Sigmoid colon (tissue), 7 donors: ENCODE results near the gene RAPGEF3. TPM values are rescaled to one million over a fixed set of nuclear protein-coding genes. Genes with fewer than 3 reads are reported as not detected.

Experiments used
- DNase-seq: peaks from one replicate; pipeline ENCODE4 v3.0.0-alpha.2; 2019
- H3K27ac ChIP-seq, 4 donors: fragments of 200-600 bp; sonication (generic); one replicate each; pipeline ENCODE4 v1.5.1; 2016 to 2019; ENCODE audit warnings: mild to moderate bottlenecking in 1 of 4
- H3K27me3 ChIP-seq, 3 donors: fragments of 200-600 bp; sonication (generic); one replicate each; pipeline ENCODE4 v1.5.1; 2019; ENCODE audit warnings: mild to moderate bottlenecking in 1 of 3
- H3K36me3 ChIP-seq, 4 donors: fragments of 200-600 bp; sonication (generic); one replicate each; pipeline ENCODE4 v1.5.1; 2016 to 2019
- H3K4me1 ChIP-seq, 4 donors: fragments of 200-600 bp; sonication (generic); one replicate each; pipeline ENCODE4 v1.5.1; 2017 to 2019
- H3K4me3 ChIP-seq, 4 donors: fragments of 200-600 bp; sonication (generic); one replicate each; pipeline ENCODE4 v1.5.1; 2017 to 2019; ENCODE audit warnings: mild to moderate bottlenecking in 2 of 4, moderate library complexity in 1 of 4
- H3K9me3 ChIP-seq, 4 donors: fragments of 200-600 bp in 3 of 4; sonication (generic) in 3 of 4; one replicate each; pipeline versions ENCODE4 v1.5.1 to v1.6.1; 2013 to 2019
- EP300 ChIP-seq, 4 donors: sonication (generic); formaldehyde crosslinking; IDR thresholded peaks; one replicate each; pipeline ENCODE4 v1.6.1; 2017; ENCODE audit warnings: antibody characterized with exemption in 4 of 4
- POLR2A ChIP-seq, 2 donors: fragments of 450-650 bp; IDR thresholded peaks; one replicate each; pipeline ENCODE4 v1.6.1; 2016; ENCODE audit warnings: antibody characterized with exemption in 2 of 2, mild to moderate bottlenecking in 2 of 2, moderate library complexity in 2 of 2
- POLR2AphosphoS5 ChIP-seq, 4 donors: sonication (generic); formaldehyde crosslinking; IDR thresholded peaks; one replicate each; pipeline ENCODE4 v1.6.1; 2017; ENCODE audit warnings: antibody characterized with exemption in 4 of 4
- WGBS, 2 donors: extraction: QIAGEN DNeasy Blood & Tissue Kit; methylation state at CpG; one replicate each; pipeline ENCODE4 v1.1.7; 2013; 5-methylcytosine and 5-hydroxymethylcytosine counted together
- intact Hi-C: fragments of 100-400 bp; cut with DNase I; formaldehyde crosslinking; loops from one replicate; pipeline ENCODE4 v1.15.1; 2023
- polyA plus RNA-seq, 3 donors: library from polyadenylated mRNA; stranded (reverse); fragments of 200-250 nt; gene quantifications; one replicate each; pipeline ENCODE4 v1.2.3, GENCODE V29; 2013
- total RNA-seq, 4 donors: library from RNA; depleted of rRNA; stranded (reverse); fragments of >200 nt; gene quantifications; one replicate each; pipeline ENCODE4 v1.1.0, GENCODE V29; 2016
- TF ChIP-seq, protein P1 (sequence below), 4 experiments: fragments of 450-650 bp in 3 of 4; fragments of 200-600 bp in 1 of 4; IDR thresholded peaks; one replicate each; pipeline ENCODE4 v1.5.1; 2016 to 2019; ENCODE audit warnings: antibody characterized with exemption in 4 of 4, mild to moderate bottlenecking in 3 of 4, moderate library complexity in 2 of 4
- donor health status: healthy with polysubstance abuse.
- donor health status: Bipolar disorder and iron deficiency.
- donor health status: healthy.

Gene RAPGEF3
- total and polyA plus RNA-seq, 7 donors, result 3.9 to 36.8 (median 14.6) TPM

DNA sequence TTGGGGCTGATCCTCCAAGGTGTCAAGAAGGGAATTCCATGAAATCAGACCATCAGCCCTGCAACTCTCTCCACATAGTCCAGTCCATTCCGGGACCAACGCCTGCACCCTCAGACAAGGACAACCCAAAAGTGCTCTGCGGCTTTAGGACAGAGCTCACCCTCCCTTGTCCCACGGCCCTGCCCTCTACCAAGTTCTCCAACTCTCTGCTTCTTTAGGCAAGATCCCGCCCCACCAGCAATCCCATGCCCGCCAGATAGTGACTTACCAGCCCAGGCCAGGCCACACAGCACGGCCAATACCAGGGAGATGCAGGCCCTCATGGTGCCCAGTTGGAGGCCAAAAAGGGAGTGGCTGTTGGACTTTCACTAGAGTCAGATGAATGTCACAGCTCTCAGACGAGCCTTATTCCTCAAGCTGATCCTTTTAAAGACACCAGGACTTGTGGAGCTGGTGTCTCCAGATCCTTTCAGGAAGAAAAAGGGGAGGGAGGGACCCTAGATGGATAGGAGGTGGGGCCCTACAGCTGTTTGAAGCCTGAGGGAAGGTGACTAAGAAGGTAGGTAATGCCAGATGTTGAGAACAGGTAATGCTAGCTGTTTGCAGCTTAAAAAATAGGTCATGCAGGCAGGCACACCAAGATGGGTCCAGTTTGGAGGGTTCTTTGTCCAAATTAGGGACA lies 33.4 kb downstream of the RAPGEF3 start, which contains the start of gene ENDOU:
ENDOU (minus strand) TSS at position 400 of the 682 bp plus-strand sequence; CDS start at position 323, 77 bp downstream.
- intact Hi-C loops, result no loop called here
- Histone ChIP-seq H3K4me1 (no peaks in the 10 kb centered on the region), H3K27me3 (no peaks in the 10 kb centered on the region), H3K27ac (no peak within 1 kb of the TSS), H3K9me3 (no peaks in the 10 kb centered on the region), H3K4me3 (no peak within 1 kb of the TSS), H3K36me3 (peaks cover 0 to 5% (median 0%) of the 10 kb centered on the region in 4 donors)
- TF ChIP-seq, protein P1, sequence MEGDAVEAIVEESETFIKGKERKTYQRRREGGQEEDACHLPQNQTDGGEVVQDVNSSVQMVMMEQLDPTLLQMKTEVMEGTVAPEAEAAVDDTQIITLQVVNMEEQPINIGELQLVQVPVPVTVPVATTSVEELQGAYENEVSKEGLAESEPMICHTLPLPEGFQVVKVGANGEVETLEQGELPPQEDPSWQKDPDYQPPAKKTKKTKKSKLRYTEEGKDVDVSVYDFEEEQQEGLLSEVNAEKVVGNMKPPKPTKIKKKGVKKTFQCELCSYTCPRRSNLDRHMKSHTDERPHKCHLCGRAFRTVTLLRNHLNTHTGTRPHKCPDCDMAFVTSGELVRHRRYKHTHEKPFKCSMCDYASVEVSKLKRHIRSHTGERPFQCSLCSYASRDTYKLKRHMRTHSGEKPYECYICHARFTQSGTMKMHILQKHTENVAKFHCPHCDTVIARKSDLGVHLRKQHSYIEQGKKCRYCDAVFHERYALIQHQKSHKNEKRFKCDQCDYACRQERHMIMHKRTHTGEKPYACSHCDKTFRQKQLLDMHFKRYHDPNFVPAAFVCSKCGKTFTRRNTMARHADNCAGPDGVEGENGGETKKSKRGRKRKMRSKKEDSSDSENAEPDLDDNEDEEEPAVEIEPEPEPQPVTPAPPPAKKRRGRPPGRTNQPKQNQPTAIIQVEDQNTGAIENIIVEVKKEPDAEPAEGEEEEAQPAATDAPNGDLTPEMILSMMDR (IDR thresholded peaks at IDR 0.05), result no peak
- TF ChIP-seq POLR2AphosphoS5 (IDR thresholded peaks at IDR 0.05) (no peak), EP300 (IDR thresholded peaks at IDR 0.05) (no peak), POLR2A (IDR thresholded peaks at IDR 0.05) (no peak)
- 94 to 99% methylated on average over 8 of the region's 8 CpGs for WGBS, 2 donors
- DNase-seq, result peak; percentile 43

DNA sequence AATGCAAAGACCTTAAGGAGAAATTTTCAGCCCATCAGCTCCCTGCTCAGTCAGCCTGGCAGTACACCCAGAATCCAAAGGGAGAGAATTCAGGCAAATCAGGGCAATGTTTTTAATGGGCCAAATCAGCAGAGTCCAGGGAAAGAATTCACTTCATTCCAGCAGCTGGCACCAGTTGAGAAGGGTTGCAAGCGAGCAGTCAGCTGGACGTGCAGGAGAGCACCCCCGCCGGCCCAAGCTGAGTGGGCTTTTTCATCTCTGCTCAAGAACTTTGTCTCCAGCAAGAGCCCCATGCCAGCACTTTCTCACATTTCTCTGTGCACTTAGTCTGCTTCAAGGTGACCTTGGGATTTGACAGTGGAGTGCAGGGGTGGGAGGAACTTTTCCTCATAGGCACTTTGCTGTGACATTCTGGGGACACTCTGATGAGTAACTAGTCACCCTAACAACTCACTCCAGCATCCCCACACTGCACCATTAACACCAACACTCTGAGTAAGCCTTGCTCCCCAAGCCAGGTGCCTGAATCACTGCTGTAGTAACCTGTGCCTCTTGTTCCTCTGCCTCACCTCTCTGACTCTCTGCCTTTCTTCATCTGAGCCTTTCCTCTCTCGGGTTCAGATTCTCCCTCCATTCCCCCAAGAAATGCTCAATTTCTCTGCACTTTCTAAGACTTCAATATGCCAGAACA lies 35.6 kb downstream of the RAPGEF3 start:
- H3K27me3 ChIP-seq, result no peaks in the 10 kb centered on the region
- WGBS, 2 donors, result 95 to 97% methylated on average over 5 of the region's 5 CpGs
- no peak overlapping the region for H3K27ac ChIP-seq
- H3K36me3 ChIP-seq, result peaks cover 0 to 14% (median 0%) of the 10 kb centered on the region in 4 donors
- H3K4me1 ChIP-seq, result peaks cover 0 to 6% (median 4%) of the 10 kb centered on the region in 4 donors
- DNase-seq, result no peak
- no peaks in the 10 kb centered on the region for H3K9me3 ChIP-seq
- TF ChIP-seq POLR2AphosphoS5 (IDR thresholded peaks at IDR 0.05) (no peak), POLR2A (IDR thresholded peaks at IDR 0.05) (no peak), EP300 (IDR thresholded peaks at IDR 0.05) (no peak)
- TF ChIP-seq, protein P1 (IDR thresholded peaks at IDR 0.05), result no peak
- H3K4me3 ChIP-seq, result no peak overlapping the region
- intact Hi-C loops, result no loop called here

DNA sequence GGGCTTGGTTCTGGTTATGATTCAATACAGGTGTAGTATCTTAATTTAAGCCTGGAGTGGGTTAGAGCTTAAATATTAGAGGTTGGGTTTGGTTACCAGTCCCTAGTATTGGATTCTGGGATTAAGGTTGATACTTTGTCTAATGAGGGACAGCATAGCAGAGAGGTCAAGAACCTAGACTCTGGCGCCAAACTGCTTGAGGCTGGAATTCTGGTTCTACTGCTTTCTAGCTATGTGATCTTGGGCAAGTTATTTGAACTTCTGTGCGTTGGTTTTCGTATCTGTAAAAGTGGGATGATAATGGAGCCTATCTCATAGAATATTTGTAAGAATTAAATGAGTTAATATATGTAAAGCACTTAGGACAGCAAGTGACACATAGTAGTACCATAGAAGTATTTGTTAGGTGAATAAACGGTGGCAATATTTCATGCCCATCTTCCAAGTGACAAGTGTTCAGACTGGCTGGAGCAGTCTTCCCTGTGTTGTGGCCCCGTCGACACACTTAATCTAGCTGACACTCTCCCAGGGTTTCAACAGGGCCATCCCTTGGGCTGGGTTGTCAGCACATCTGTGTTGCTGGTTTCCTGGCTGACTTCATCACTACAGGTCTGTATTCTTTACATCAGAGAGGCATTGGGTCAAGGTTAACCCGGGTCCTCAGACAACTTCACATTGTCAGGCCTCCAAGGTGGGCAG lies 36.4 kb downstream of the RAPGEF3 start:
- no peaks in the 10 kb centered on the region for H3K9me3 ChIP-seq
- H3K36me3 ChIP-seq, result peaks cover 0 to 14% (median 0%) of the 10 kb centered on the region in 4 donors
- H3K27ac ChIP-seq, result no peak overlapping the region
- 86 to 92% methylated on average over 7 of the region's 7 CpGs for WGBS, 2 donors
- intact Hi-C loops, result no loop called here
- no peaks in the 10 kb centered on the region for H3K27me3 ChIP-seq
- TF ChIP-seq EP300 (IDR thresholded peaks at IDR 0.05), result no peak
- TF ChIP-seq, protein P1 (IDR thresholded peaks at IDR 0.05), result no peak
- TF ChIP-seq POLR2AphosphoS5 (IDR thresholded peaks at IDR 0.05), result no peak
- no peak for TF ChIP-seq POLR2A (IDR thresholded peaks at IDR 0.05)
- no peak overlapping the region for H3K4me3 ChIP-seq
- H3K4me1 ChIP-seq, result peaks cover 0 to 14% (median 12%) of the 10 kb centered on the region in 4 donors
- no peak for DNase-seq

DNA sequence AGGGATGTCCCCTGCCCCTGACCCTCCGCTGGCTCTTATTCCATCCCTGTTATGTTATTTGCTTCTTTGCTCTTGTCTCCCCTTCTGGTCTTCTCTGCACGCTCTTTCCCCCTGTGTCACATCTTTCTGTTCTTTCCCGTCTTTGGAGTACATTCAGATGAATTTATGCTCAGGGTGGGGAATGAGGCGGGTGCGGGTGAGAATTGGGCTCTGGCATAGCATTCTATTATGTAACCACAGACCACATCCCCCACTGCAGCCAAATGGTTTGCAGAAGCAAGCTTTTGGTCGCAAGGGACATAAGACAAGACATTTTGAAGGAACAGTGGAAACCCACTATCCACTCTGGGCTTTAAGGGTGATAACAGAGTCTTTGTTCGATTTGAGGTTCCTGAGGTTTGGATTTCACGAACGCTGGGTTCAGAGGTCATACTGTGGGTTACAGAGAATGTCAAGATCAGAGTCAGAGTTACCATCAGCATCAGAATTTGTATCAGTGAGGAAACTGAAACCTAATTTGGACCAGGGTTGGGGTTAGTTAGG lies 37.2 kb downstream of the RAPGEF3 start:
- Histone ChIP-seq H3K4me3 (no peak overlapping the region), H3K27me3 (no peaks in the 10 kb centered on the region), H3K9me3 (no peaks in the 10 kb centered on the region), H3K4me1 (peaks cover 0 to 22% (median 19%) of the 10 kb centered on the region in 4 donors), H3K27ac (no peak overlapping the region), H3K36me3 (peaks cover 0 to 14% (median 0%) of the 10 kb centered on the region in 4 donors)
- WGBS, 2 donors, result 67 to 86% methylated on average over 9 of the region's 9 CpGs
- DNase-seq, result no peak
- TF ChIP-seq, protein P1 (IDR thresholded peaks at IDR 0.05), result no peak
- TF ChIP-seq POLR2AphosphoS5 (IDR thresholded peaks at IDR 0.05) (no peak), EP300 (IDR thresholded peaks at IDR 0.05) (no peak), POLR2A (IDR thresholded peaks at IDR 0.05) (no peak)
- intact Hi-C loops, result no loop called here
